ENCODE data around the gene PRC1.

Gene PRC1

DNA sequence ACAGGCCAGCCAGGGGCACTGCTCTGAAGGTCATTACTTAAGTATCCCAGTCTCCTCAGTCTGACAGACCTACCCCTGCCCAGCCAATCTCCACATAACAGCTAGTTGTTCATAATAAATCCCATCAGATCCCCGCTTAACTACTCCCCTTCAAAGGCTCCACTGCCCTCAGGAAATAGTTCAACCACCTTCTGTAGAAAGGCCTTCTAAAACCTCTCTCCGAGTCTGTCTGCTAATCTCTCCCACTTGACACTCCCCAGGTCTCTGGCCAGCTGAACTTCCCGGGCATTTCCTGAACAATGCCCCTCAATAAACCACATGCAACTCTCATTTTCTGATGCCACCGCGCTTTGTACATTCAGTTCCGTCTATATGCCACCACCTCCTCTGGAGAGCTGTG lies 6.0 kb downstream of the PRC1 start:
- H3K27ac ChIP-seq: no peak overlapping the region
- TF ChIP-seq, protein P1, sequence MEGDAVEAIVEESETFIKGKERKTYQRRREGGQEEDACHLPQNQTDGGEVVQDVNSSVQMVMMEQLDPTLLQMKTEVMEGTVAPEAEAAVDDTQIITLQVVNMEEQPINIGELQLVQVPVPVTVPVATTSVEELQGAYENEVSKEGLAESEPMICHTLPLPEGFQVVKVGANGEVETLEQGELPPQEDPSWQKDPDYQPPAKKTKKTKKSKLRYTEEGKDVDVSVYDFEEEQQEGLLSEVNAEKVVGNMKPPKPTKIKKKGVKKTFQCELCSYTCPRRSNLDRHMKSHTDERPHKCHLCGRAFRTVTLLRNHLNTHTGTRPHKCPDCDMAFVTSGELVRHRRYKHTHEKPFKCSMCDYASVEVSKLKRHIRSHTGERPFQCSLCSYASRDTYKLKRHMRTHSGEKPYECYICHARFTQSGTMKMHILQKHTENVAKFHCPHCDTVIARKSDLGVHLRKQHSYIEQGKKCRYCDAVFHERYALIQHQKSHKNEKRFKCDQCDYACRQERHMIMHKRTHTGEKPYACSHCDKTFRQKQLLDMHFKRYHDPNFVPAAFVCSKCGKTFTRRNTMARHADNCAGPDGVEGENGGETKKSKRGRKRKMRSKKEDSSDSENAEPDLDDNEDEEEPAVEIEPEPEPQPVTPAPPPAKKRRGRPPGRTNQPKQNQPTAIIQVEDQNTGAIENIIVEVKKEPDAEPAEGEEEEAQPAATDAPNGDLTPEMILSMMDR (conservative IDR thresholded peaks at IDR 0.05): no peak
- no peak for TF ChIP-seq ZFX (IDR thresholded peaks at IDR 0.05)

GRCh38 chr15:90987561-90988141 lies 6.7 kb downstream of the PRC1 start:
- TF ChIP-seq ZFX (IDR thresholded peaks at IDR 0.05): no peak
- TF ChIP-seq, protein P1 (conservative IDR thresholded peaks at IDR 0.05): no peak
- no peak overlapping the region for H3K27ac ChIP-seq

- H3K27ac ChIP-seq: peak overlapping the region; percentile 20; the same call in 1 of the 2 replicates
- TF ChIP-seq, protein P1 (conservative IDR thresholded peaks at IDR 0.05): no peak
- no peak for TF ChIP-seq ZFX (IDR thresholded peaks at IDR 0.05)
Measured at GRCh38 chr15:90986790-90987507, 7.4 kb downstream of the PRC1 start.

GRCh38 chr15:90982135-90982534 lies 12.2 kb downstream of the PRC1 start:
- no peak for TF ChIP-seq ZFX (IDR thresholded peaks at IDR 0.05)
- TF ChIP-seq, protein P1 (conservative IDR thresholded peaks at IDR 0.05): no peak

DNA sequence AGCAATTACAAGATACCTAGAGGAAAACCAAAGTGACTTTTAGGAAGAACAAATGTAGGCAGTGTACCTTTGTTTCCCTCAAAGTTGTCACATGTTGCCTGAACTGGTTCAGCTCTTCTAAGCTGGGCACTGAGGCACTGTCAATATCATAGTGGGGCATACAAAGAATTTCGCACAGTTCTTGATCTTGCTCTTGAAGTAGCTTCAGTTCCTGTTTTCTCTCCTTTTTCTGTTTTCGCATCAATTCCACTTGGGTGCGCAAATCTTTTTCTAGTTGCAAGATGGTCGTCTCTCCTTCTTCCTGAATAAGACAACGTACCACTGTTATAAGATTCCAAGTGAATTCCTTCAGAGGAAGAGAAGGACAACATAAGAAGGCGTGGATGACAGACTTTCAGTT lies 12.7 kb downstream of the PRC1 start:
- TF ChIP-seq, protein P1 (conservative IDR thresholded peaks at IDR 0.05): no peak
- no peak for TF ChIP-seq ZFX (IDR thresholded peaks at IDR 0.05)

More at GRCh38 chr15:90982135-90982534, 12.2 kb downstream of the PRC1 start:
- no peak overlapping the region for H3K27ac ChIP-seq

GRCh38 chr15:90979582-90979981 lies 14.8 kb downstream of the PRC1 start:
- no peak for TF ChIP-seq ZFX (IDR thresholded peaks at IDR 0.05)
- TF ChIP-seq, protein P1 (conservative IDR thresholded peaks at IDR 0.05): no peak
- no peak overlapping the region for H3K27ac ChIP-seq

More for the DNA sequence above, 12.7 kb downstream of the PRC1 start:
- no peak overlapping the region for H3K27ac ChIP-seq

GRCh38 chr15:90974216-90974615 lies 20.1 kb downstream of the PRC1 start:
- TF ChIP-seq, protein P1 (conservative IDR thresholded peaks at IDR 0.05): no peak
- TF ChIP-seq ZFX (IDR thresholded peaks at IDR 0.05): no peak
- H3K27ac ChIP-seq: no peak overlapping the region

All from C4-2B (cell line).